Caco-2 (cell line): ENCODE data around the gene AADACL4. TPM values are rescaled to one million over a fixed set of nuclear protein-coding genes. Genes with fewer than 3 reads are reported as not detected.

Experiments used
- BruUV-seq: library from RNA; stranded (reverse); fragments of 400-500 nt; replicated peaks from 2 replicates; lab custom pipeline; 2021; lab: Mats Ljungman, UMichigan
- CTCF ChIA-PET: fragments of 300-600 bp; sonication (Branson Sonifier 250); formaldehyde crosslinking; loops from one replicate; lab custom pipeline; 2022; ENCODE audit warnings: antibody characterized with exemption; lab: Charles Lee
- POLR2A ChIA-PET: fragments of 300-600 bp; sonication (Branson Sonifier 250); formaldehyde crosslinking; loops from one replicate; lab custom pipeline; 2022; ENCODE audit warnings: antibody characterized with exemption; lab: Charles Lee
- DNase-seq, 2 experiments: peaks; one replicate each; pipeline versions ENCODE4 v3.0.0 to v3.0.0-alpha.2; 2020 to 2022
- H3K27me3 ChIP-seq: replicated peaks from 2 replicates; pipeline ENCODE4 v1.6.0; 2011; ENCODE audit warnings: low read length; ENCODE audit not compliant: control insufficient read depth, insufficient read depth
- H3K36me3 ChIP-seq: 2 replicates; pipeline ENCODE4 v1.5.1; 2011; ENCODE audit warnings: low read length; ENCODE audit not compliant: control insufficient read depth, insufficient read depth
- H3K4me1 ChIP-seq: fragments of 250-450 bp; sonication (Bioruptor Pico); 2 replicates; pipeline ENCODE4 v1.5.1; 2020; ENCODE audit warnings: mild to moderate bottlenecking
- H3K4me3 ChIP-seq: 2 replicates; pipeline ENCODE4 v1.5.1; 2011; ENCODE audit warnings: low read depth, mild to moderate bottlenecking, control low read depth, low read length
- H3K9me3 ChIP-seq: fragments of 250-450 bp; sonication (Bioruptor Pico); 2 replicates; pipeline ENCODE4 v1.5.1; 2020; ENCODE audit warnings: mild to moderate bottlenecking, moderate library complexity
- H3K27ac Mint-ChIP-seq: one replicate; pipeline ENCODE4 v1.8.0; 2022; ENCODE audit warnings: mixed read lengths; ENCODE audit not compliant: unreplicated experiment
- H3K27me3 Mint-ChIP-seq: one replicate; pipeline ENCODE4 v1.8.0; 2022; ENCODE audit warnings: mixed read lengths; ENCODE audit not compliant: insufficient read depth, unreplicated experiment
- H3K36me3 Mint-ChIP-seq: one replicate; pipeline ENCODE4 v1.8.0; 2022; ENCODE audit warnings: mild to moderate bottlenecking, mixed read lengths; ENCODE audit not compliant: insufficient read depth, unreplicated experiment
- H3K4me1 Mint-ChIP-seq: one replicate; pipeline ENCODE4 v1.8.0; 2022; ENCODE audit warnings: low read depth, mixed read lengths; ENCODE audit not compliant: unreplicated experiment
- H3K4me3 Mint-ChIP-seq: one replicate; pipeline ENCODE4 v1.8.0; 2022; ENCODE audit warnings: mild to moderate bottlenecking, moderate library complexity, mixed read lengths; ENCODE audit not compliant: unreplicated experiment
- H3K9me3 Mint-ChIP-seq: one replicate; pipeline ENCODE4 v1.8.0; 2022; ENCODE audit warnings: mixed read lengths; ENCODE audit not compliant: unreplicated experiment
- CTCF ChIP-seq, 2 experiments: fragments of 200-600 bp in 1 of 2; IDR thresholded peaks; 1 replicate in 1 of 2; 2 replicates in 1 of 2; pipeline versions ENCODE4 v1.5.1 to v1.8.0; 2011 to 2022; ENCODE audit warnings: antibody characterized with exemption in 1 of 2, control low read depth in 1 of 2, inconsistent platforms in 1 of 2, low read depth in 1 of 2, low read length in 1 of 2, mild to moderate bottlenecking in 1 of 2, moderate library complexity in 1 of 2; ENCODE audit not compliant: insufficient read depth in 1 of 2, severe bottlenecking in 1 of 2, unreplicated experiment in 1 of 2
- intact Hi-C: fragments of 100-400 bp; cut with micrococcal nuclease; formaldehyde crosslinking; loops from one replicate; pipeline ENCODE4 v1.10.0; 2022; ENCODE audit not compliant: unreplicated experiment
- total RNA-seq: library from RNA; stranded (reverse); gene quantifications from 2 replicates; pipeline ENCODE4 v1.2.3, GENCODE V29; 2022

Gene AADACL4
- total RNA-seq, 1 experiment from 2014 or later, result not detected

- H3K27ac Mint-ChIP-seq, result no peak overlapping the region
- ChIA-PET CTCF (no interaction called here), POLR2A (no interaction called here)
- no peaks in the 10 kb centered on the region for H3K36me3 ChIP-seq
- DNase-seq, result no peak
- no TSS peak for BruUV-seq
- H3K27me3 Mint-ChIP-seq, result peaks cover 2% of the 10 kb centered on the region
- no peak overlapping the region for H3K4me3 ChIP-seq
- H3K36me3 Mint-ChIP-seq, result no peaks in the 10 kb centered on the region
- no peaks in the 10 kb centered on the region for H3K9me3 ChIP-seq
- H3K4me1 Mint-ChIP-seq, result no peaks in the 10 kb centered on the region
- peaks cover 9% of the 10 kb centered on the region for H3K9me3 Mint-ChIP-seq
- H3K4me1 ChIP-seq, result no peaks in the 10 kb centered on the region
- no peak for TF ChIP-seq CTCF (IDR thresholded peaks at IDR 0.05; ENCODE audit: insufficient read depth in 1 of 2, low read depth in 1 of 2, low read length in 1 of 2, severe bottlenecking in 1 of 2, unreplicated experiment in 1 of 2)
- no peak overlapping the region for H3K4me3 Mint-ChIP-seq
- H3K27me3 ChIP-seq, result no peaks in the 10 kb centered on the region
- intact Hi-C loops, result no loop called here
Measured at GRCh38 chr1:12696658-12697057, 52.8 kb downstream of the AADACL4 start.

DNA sequence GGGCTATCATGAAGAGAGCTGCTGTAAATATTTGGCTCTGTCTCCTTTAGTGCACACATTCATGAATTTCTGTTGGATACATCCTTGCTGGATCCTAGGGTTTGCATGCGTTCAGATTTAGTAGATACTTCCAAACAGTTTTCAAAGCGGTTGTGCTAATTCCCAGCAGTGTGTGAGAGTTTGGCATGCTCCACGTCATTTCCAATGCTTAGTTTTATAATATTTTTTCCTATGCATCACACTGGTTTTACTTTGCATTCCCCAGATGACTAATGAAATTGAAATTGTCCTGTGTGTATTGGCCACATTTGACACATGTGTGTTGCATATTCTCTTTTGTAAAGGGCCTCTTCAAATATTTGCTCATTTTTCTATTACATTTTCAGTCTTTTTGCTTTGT lies 53.5 kb downstream of the AADACL4 start:
- Mint-ChIP-seq H3K4me1 (no peaks in the 10 kb centered on the region), H3K9me3 (peaks cover 10% of the 10 kb centered on the region), H3K27ac (no peak overlapping the region), H3K4me3 (no peak overlapping the region), H3K27me3 (no peaks in the 10 kb centered on the region), H3K36me3 (no peaks in the 10 kb centered on the region)
- Histone ChIP-seq H3K27me3 (no peaks in the 10 kb centered on the region), H3K36me3 (no peaks in the 10 kb centered on the region), H3K4me1 (no peaks in the 10 kb centered on the region), H3K9me3 (no peaks in the 10 kb centered on the region), H3K4me3 (no peak overlapping the region)
- ChIA-PET CTCF (no interaction called here), POLR2A (no interaction called here)
- BruUV-seq, result no TSS peak
- TF ChIP-seq CTCF (IDR thresholded peaks at IDR 0.05; ENCODE audit: insufficient read depth in 1 of 2, low read depth in 1 of 2, low read length in 1 of 2, severe bottlenecking in 1 of 2, unreplicated experiment in 1 of 2), result no peak
- no peak for DNase-seq
- intact Hi-C loops, result no loop called here

GRCh38 chr1:12703821-12704451 lies 60.1 kb downstream of the AADACL4 start:
- no peak for TF ChIP-seq CTCF (IDR thresholded peaks at IDR 0.05; ENCODE audit: insufficient read depth in 1 of 2, low read depth in 1 of 2, low read length in 1 of 2, severe bottlenecking in 1 of 2, unreplicated experiment in 1 of 2)
- peaks cover 7% of the 10 kb centered on the region for H3K4me1 Mint-ChIP-seq
- intact Hi-C loops, result no loop called here
- no peaks in the 10 kb centered on the region for H3K27me3 Mint-ChIP-seq
- H3K27me3 ChIP-seq, result no peaks in the 10 kb centered on the region
- H3K9me3 ChIP-seq, result 0 out of 2 replicates have a peak, but pooled peaks cover 3% of the 10 kb centered on the region
- no peak overlapping the region for H3K27ac Mint-ChIP-seq
- peaks cover 48% of the 10 kb centered on the region for H3K9me3 Mint-ChIP-seq
- H3K36me3 Mint-ChIP-seq, result no peaks in the 10 kb centered on the region
- no peaks in the 10 kb centered on the region for H3K36me3 ChIP-seq
- DNase-seq, result no peak
- H3K4me3 ChIP-seq, result no peak overlapping the region
- CTCF ChIA-PET, result no interaction called here
- no peak overlapping the region for H3K4me3 Mint-ChIP-seq
- POLR2A ChIA-PET, result no interaction called here
- BruUV-seq, result no TSS peak
- peaks cover 15% of the 10 kb centered on the region for H3K4me1 ChIP-seq
